RWPE2 (cell line): ENCODE results near the gene TSC2.
A peak's percentile ranks its signal among the peaks of the same experiment; 100 is the strongest.

Source experiments
- ATAC-seq: fragments of 200-7000 bp; cut with Tn5 transposase; 3 replicates; pipeline ENCODE4 v1.9.1; 2021; ENCODE audit warnings: low read depth
- DNase-seq: peaks from one replicate; pipeline ENCODE4 v3.0.0-alpha.2; 2020; ENCODE audit warnings: low spot score
- H3K27ac ChIP-seq: fragments of 450-650 bp; 2 replicates; pipeline ENCODE4 v1.5.1; 2017; ENCODE audit warnings: mild to moderate bottlenecking; ENCODE audit not compliant: poor library complexity, severe bottlenecking
- H3K27me3 ChIP-seq: fragments of 250-450 bp; sonication (Bioruptor Pico); 2 replicates; pipeline ENCODE4 v1.5.1; 2021; ENCODE audit warnings: mild to moderate bottlenecking, moderate library complexity; ENCODE audit not compliant: insufficient read depth, poor library complexity, severe bottlenecking
- H3K36me3 ChIP-seq: fragments of 250-450 bp; sonication (Bioruptor Pico); 2 replicates; pipeline ENCODE4 v1.5.1; 2020; ENCODE audit warnings: low read depth, mild to moderate bottlenecking, moderate library complexity
- H3K4me1 ChIP-seq: fragments of 250-450 bp; sonication (Bioruptor Pico); 2 replicates; pipeline ENCODE4 v1.5.1; 2021; ENCODE audit warnings: mild to moderate bottlenecking, moderate library complexity; ENCODE audit not compliant: insufficient read depth, poor library complexity, severe bottlenecking
- H3K4me3 ChIP-seq: fragments of 250-450 bp; sonication (Bioruptor Pico); 2 replicates; pipeline ENCODE4 v1.5.1; 2021; ENCODE audit warnings: mild to moderate bottlenecking, moderate library complexity; ENCODE audit not compliant: severe bottlenecking
- H3K9me3 ChIP-seq: fragments of 250-450 bp; sonication (Bioruptor Pico); 2 replicates; pipeline ENCODE4 v1.5.1; 2021; ENCODE audit warnings: mild to moderate bottlenecking, moderate library complexity; ENCODE audit not compliant: severe bottlenecking
- TF ChIP-seq, protein P1 (sequence below): fragments of 450-650 bp; IDR thresholded peaks from one replicate; pipeline ENCODE4 v1.5.1; 2017; ENCODE audit warnings: mild to moderate bottlenecking, moderate library complexity; ENCODE audit not compliant: poor library complexity, severe bottlenecking

Gene TSC2

DNA sequence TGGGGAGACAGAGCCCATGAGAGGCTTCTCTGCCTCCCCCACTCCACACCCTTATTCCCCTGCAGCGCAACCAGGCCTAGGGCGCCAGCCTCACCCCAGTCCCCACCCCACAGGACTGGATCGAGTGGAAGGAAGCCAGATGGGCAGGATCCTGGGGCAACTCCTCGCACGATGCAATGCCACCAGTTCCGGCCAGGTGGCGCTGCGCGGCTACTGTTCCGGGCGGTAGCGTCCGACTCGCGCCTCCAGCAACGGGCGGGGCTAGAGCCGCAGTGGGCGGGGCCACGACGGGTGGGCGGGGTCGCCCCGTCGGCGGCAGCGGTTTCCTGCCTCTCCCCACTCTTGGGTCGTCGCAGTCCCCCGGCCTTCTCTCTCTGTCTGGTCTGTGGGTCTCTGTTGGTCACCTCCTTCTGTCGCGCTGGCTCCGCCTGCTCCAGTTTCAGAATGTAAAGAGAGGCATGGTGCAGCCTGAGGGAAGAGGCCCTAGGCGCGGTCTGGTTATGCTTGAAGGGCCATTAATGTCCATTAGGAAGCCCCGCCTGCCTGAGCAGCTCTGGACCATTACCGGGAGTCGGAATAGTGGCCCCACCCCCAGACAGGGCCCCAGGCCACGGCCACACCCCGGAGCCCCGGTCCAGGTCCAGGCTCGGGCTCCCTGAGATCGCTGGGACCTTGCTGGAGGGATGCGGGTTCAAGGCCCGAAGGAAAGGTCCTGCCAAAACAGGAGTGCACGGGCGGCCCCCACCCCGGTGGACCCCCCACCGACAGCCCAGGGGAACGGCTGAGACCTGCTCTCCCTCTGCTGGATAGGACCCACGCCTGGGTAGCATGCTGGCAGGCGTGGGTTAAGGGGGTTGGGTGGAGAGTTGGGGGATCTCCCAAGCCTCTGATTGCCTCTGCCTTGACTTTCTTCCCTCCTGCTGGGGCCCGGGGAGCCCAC is 24.4 kb upstream of the TSC2 start:
- ATAC-seq (peak; percentile 68), DNase-seq (no peak)
- Histone ChIP-seq H3K4me1 (peaks cover 4% of the 10 kb centered on the region), H3K36me3 (no peaks in the 10 kb centered on the region), H3K9me3 (no peaks in the 10 kb centered on the region), H3K4me3 (peak overlapping the region; percentile 9), H3K27me3 (peaks cover 18% of the 10 kb centered on the region), H3K27ac (no peak overlapping the region)
- TF ChIP-seq, protein P1, sequence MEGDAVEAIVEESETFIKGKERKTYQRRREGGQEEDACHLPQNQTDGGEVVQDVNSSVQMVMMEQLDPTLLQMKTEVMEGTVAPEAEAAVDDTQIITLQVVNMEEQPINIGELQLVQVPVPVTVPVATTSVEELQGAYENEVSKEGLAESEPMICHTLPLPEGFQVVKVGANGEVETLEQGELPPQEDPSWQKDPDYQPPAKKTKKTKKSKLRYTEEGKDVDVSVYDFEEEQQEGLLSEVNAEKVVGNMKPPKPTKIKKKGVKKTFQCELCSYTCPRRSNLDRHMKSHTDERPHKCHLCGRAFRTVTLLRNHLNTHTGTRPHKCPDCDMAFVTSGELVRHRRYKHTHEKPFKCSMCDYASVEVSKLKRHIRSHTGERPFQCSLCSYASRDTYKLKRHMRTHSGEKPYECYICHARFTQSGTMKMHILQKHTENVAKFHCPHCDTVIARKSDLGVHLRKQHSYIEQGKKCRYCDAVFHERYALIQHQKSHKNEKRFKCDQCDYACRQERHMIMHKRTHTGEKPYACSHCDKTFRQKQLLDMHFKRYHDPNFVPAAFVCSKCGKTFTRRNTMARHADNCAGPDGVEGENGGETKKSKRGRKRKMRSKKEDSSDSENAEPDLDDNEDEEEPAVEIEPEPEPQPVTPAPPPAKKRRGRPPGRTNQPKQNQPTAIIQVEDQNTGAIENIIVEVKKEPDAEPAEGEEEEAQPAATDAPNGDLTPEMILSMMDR, result peak; percentile 95

DNA sequence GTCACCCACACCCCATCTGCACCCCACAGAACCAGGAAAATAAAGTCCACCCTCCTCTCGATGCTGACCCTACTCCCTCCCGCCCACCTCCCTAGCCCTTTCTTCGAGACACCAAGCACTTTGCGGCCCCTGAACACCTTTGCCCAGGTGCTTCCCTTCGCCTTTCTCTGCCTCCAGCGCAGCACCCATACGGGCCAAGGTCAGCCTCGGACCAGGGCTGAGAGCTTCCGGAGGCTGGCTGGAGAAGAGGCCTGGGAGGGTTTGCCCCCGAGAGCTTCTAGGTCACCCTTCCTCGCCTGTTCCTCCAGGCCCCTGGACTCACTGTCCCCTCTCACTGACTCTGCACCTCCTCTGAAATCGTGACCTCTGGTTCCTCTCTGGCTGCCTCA is 23.8 kb upstream of the TSC2 start:
- Histone ChIP-seq H3K4me3 (no peak overlapping the region), H3K36me3 (no peaks in the 10 kb centered on the region), H3K27me3 (peaks cover 18% of the 10 kb centered on the region), H3K9me3 (no peaks in the 10 kb centered on the region), H3K4me1 (peaks cover 4% of the 10 kb centered on the region), H3K27ac (no peak overlapping the region)
- TF ChIP-seq, protein P1, result no peak
- DNase-seq, result no peak
- ATAC-seq, result no peak

DNA sequence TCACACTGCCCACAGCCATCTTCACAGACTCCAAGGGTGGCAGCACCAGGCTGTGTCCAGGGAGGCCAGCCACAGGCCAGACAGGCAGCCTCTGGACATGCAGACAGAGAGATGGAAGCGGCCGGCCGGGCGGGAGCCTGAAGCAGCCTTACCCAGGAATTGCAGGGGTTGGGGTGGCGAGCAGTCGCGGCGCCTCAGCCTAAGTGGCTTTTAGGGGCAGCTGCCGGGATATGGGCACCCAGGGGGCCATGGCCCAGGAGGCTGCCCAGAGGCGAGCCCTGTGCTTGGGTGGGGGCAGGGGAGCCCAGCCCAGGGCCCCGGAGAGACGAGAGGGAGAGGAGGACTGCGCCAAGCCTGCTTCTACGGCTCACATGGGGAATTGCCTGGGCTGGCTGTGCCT is 22.5 kb upstream of the TSC2 start:
- Histone ChIP-seq H3K9me3 (no peaks in the 10 kb centered on the region), H3K27me3 (peaks cover 8% of the 10 kb centered on the region), H3K27ac (no peak overlapping the region), H3K36me3 (no peaks in the 10 kb centered on the region), H3K4me1 (peaks cover 4% of the 10 kb centered on the region), H3K4me3 (no peak overlapping the region)
- DNase-seq (peak; percentile 47), ATAC-seq (no peak)
- TF ChIP-seq, protein P1, result no peak

DNA sequence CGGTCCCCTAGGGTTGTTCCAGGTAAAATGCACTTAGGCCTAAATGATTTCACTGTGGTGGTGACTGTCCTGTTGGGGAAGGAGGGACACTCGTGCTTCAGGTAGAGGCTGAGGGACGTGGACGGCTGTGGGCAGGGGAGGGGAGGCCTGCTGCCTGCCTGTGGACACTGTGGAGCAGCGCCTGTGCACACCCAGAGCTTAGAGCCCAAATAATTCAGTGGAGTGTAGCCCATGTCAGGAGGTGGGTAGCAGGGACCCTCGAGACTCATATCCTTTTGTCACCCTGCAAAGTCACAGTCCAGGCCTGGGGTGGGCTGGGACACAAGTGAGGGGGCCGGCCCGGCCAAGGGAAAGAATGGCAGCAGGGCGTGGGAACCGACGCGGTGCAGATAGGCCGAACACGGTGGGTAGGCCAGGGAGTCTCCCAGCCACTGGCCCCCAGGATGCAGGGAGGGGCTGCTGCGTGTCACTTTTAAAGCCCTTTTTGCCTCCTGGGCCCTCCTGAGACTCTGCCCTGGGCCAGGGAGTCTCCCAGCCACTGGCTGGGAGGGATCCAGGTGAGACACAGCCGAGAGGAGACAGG is 21.8 kb upstream of the TSC2 start:
- no peaks in the 10 kb centered on the region for H3K9me3 ChIP-seq
- no peak for DNase-seq
- peaks cover 4% of the 10 kb centered on the region for H3K4me1 ChIP-seq
- ATAC-seq, result no peak
- peaks cover under 1% of the 10 kb centered on the region for H3K27me3 ChIP-seq
- no peaks in the 10 kb centered on the region for H3K36me3 ChIP-seq
- H3K4me3 ChIP-seq, result peak overlapping the region; percentile 62
- H3K27ac ChIP-seq, result no peak overlapping the region
- TF ChIP-seq, protein P1, result no peak
